MM.1S (cell line): ENCODE results near the gene FER.

Source experiments
- DNase-seq: peaks from one replicate; pipeline ENCODE4 v3.0.0-alpha.2; 2015
- H2AFZ ChIP-seq: fragments of 300-600 bp; sonication (generic); 2 replicates; pipeline ENCODE4 v1.6.0; 2016; ENCODE audit warnings: antibody characterized with exemption, low read length
- H3F3A ChIP-seq: fragments of 300-600 bp; sonication (generic); 2 replicates; pipeline ENCODE4 v1.6.1; 2016; ENCODE audit warnings: mild to moderate bottlenecking, antibody characterized with exemption, low read length, moderate library complexity, mixed read lengths; ENCODE audit not compliant: insufficient read depth
- H3K27ac ChIP-seq: fragments of 300-600 bp; sonication (generic); 2 replicates; pipeline ENCODE4 v1.5.1; 2016; ENCODE audit warnings: mild to moderate bottlenecking, low read length
- H3K27me3 ChIP-seq: fragments of 300-600 bp; sonication (generic); replicated peaks from 2 replicates; pipeline ENCODE4 v1.6.0; 2016; ENCODE audit warnings: low read length; ENCODE audit not compliant: insufficient read depth
- H3K36me3 ChIP-seq: fragments of 300-600 bp; sonication (generic); replicated peaks from 2 replicates; pipeline ENCODE4 v1.6.1; 2016; ENCODE audit warnings: mild to moderate bottlenecking, low read length, mixed read lengths; ENCODE audit not compliant: insufficient read depth
- H3K4me1 ChIP-seq: fragments of 300-600 bp; sonication (generic); 2 replicates; pipeline ENCODE4 v1.6.1; 2016; ENCODE audit warnings: low read length, mixed read lengths
- H3K4me2 ChIP-seq: fragments of 300-600 bp; sonication (generic); 2 replicates; pipeline ENCODE4 v1.6.0; 2016; ENCODE audit warnings: low read depth, low read length
- H3K4me3 ChIP-seq: fragments of 300-600 bp; sonication (generic); 2 replicates; pipeline ENCODE4 v1.5.1; 2016; ENCODE audit warnings: low read length, mixed read lengths
- H3K79me2 ChIP-seq: fragments of 300-600 bp; sonication (generic); 2 replicates; pipeline ENCODE4 v1.6.1; 2016; ENCODE audit warnings: mixed run types, low read length, mixed read lengths
- H3K9ac ChIP-seq: fragments of 300-600 bp; sonication (generic); 2 replicates; pipeline ENCODE4 v1.6.1; 2016; ENCODE audit warnings: low read length, mixed read lengths
- H3K9me2 ChIP-seq: fragments of 300-600 bp; sonication (generic); replicated peaks from 2 replicates; pipeline ENCODE4 v1.6.1; 2016; ENCODE audit warnings: mild to moderate bottlenecking, low read length, mixed read lengths; ENCODE audit not compliant: insufficient read depth
- H3K9me3 ChIP-seq: fragments of 300-600 bp; sonication (generic); replicated peaks from 2 replicates; pipeline ENCODE4 v1.6.1; 2016; ENCODE audit warnings: mild to moderate bottlenecking, low read length, mixed read lengths; ENCODE audit not compliant: insufficient read depth
- H4K20me1 ChIP-seq: fragments of 300-600 bp; sonication (generic); 2 replicates; pipeline ENCODE4 v1.6.1; 2016; ENCODE audit warnings: mild to moderate bottlenecking, low read length, moderate library complexity, mixed read lengths; ENCODE audit not compliant: insufficient read depth
- EZH2 ChIP-seq: fragments of 300-600 bp; sonication (generic); optimal IDR thresholded peaks from 2 replicates; pipeline ENCODE3; 2017; ENCODE audit warnings: low read depth, mild to moderate bottlenecking, antibody characterized with exemption, low read length, mixed read lengths
- EZH2phosphoT487 ChIP-seq: fragments of 300-600 bp; sonication (generic); IDR thresholded peaks from 2 replicates; pipeline ENCODE4 v1.6.1; 2018; ENCODE audit warnings: antibody characterized with exemption, low read length
- TF ChIP-seq, protein P1 (sequence below): fragments of 300-600 bp; sonication (generic); IDR thresholded peaks from 2 replicates; pipeline ENCODE4 v1.5.1; 2016; ENCODE audit warnings: antibody characterized with exemption, low read length, mixed read lengths

FER gene

GRCh38 chr5:109195667-109196066 is 448.0 kb downstream of the FER start:
- Histone ChIP-seq H3K9me3 (no peaks in the 10 kb centered on the region), H3K4me2 (no peak overlapping the region), H3K27me3 (no peaks in the 10 kb centered on the region), H4K20me1 (no peaks in the 10 kb centered on the region), H3K4me3 (no peak overlapping the region), H3K9me2 (no peaks in the 10 kb centered on the region), H3K36me3 (no peaks in the 10 kb centered on the region), H3F3A (no peaks in the 10 kb centered on the region), H2AFZ (no peak overlapping the region), H3K9ac (no peak overlapping the region), H3K4me1 (peaks cover 6% of the 10 kb centered on the region), H3K79me2 (no peaks in the 10 kb centered on the region), H3K27ac (no peak overlapping the region)
- TF ChIP-seq, protein P1, sequence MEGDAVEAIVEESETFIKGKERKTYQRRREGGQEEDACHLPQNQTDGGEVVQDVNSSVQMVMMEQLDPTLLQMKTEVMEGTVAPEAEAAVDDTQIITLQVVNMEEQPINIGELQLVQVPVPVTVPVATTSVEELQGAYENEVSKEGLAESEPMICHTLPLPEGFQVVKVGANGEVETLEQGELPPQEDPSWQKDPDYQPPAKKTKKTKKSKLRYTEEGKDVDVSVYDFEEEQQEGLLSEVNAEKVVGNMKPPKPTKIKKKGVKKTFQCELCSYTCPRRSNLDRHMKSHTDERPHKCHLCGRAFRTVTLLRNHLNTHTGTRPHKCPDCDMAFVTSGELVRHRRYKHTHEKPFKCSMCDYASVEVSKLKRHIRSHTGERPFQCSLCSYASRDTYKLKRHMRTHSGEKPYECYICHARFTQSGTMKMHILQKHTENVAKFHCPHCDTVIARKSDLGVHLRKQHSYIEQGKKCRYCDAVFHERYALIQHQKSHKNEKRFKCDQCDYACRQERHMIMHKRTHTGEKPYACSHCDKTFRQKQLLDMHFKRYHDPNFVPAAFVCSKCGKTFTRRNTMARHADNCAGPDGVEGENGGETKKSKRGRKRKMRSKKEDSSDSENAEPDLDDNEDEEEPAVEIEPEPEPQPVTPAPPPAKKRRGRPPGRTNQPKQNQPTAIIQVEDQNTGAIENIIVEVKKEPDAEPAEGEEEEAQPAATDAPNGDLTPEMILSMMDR = no peak
- TF ChIP-seq EZH2phosphoT487 = no peak
- no peak for TF ChIP-seq EZH2
- DNase-seq = no peak

GRCh38 chr5:109196087-109196822 is 448.6 kb downstream of the FER start:
- Histone ChIP-seq H3K79me2 (no peaks in the 10 kb centered on the region), H3K9me2 (no peaks in the 10 kb centered on the region), H3K27ac (no peak overlapping the region), H4K20me1 (no peaks in the 10 kb centered on the region), H3F3A (no peaks in the 10 kb centered on the region), H3K36me3 (no peaks in the 10 kb centered on the region), H3K4me2 (no peak overlapping the region), H3K4me1 (peaks cover 2% of the 10 kb centered on the region), H3K27me3 (no peaks in the 10 kb centered on the region), H3K9ac (no peak overlapping the region), H3K4me3 (no peak overlapping the region), H2AFZ (no peak overlapping the region), H3K9me3 (no peaks in the 10 kb centered on the region)
- TF ChIP-seq EZH2phosphoT487 = no peak
- TF ChIP-seq, protein P1 = no peak
- no peak for TF ChIP-seq EZH2
- DNase-seq = no peak

GRCh38 chr5:109196823-109197160 is 449.1 kb downstream of the FER start:
- Histone ChIP-seq H3K9me3 (no peaks in the 10 kb centered on the region), H3K4me1 (no peaks in the 10 kb centered on the region), H3K4me3 (no peak overlapping the region), H3K79me2 (no peaks in the 10 kb centered on the region), H3K27me3 (no peaks in the 10 kb centered on the region), H3K27ac (no peak overlapping the region), H3K36me3 (no peaks in the 10 kb centered on the region), H3K9me2 (no peaks in the 10 kb centered on the region), H2AFZ (no peak overlapping the region), H4K20me1 (no peaks in the 10 kb centered on the region), H3F3A (no peaks in the 10 kb centered on the region), H3K4me2 (no peak overlapping the region), H3K9ac (no peak overlapping the region)
- no peak for DNase-seq
- TF ChIP-seq, protein P1 = no peak
- no peak for TF ChIP-seq EZH2
- no peak for TF ChIP-seq EZH2phosphoT487
